HepG2 (cell line): ENCODE measurements around the gene PPP1R27. TPM values are rescaled to one million over a fixed set of nuclear protein-coding genes. Genes with fewer than 3 reads are reported as not detected.

Source experiments
- ATF2 ChIP-seq: sonication (generic); formaldehyde crosslinking; IDR thresholded peaks from 2 replicates; pipeline ENCODE4 v1.4.0; 2020; ENCODE audit warnings: missing genetic modification reagents
- ATF7 ChIP-seq, 2 experiments: fragments of 450-650 bp in 1 of 2; sonication (generic) in 1 of 2; formaldehyde crosslinking in 1 of 2; IDR thresholded peaks; 2 replicates each; pipeline versions ENCODE4 v1.4.0 to v1.6.1; 2016 to 2020; ENCODE audit warnings: antibody characterized with exemption in 1 of 2, mild to moderate bottlenecking in 1 of 2, missing genetic modification reagents in 1 of 2
- CSRNP2 ChIP-seq: sonication (generic); formaldehyde crosslinking; conservative IDR thresholded peaks from 2 replicates; pipeline ENCODE4 v1.8.0; 2022; ENCODE audit warnings: low read depth, missing genetic modification reagents
- DMTF1 ChIP-seq: sonication (generic); formaldehyde crosslinking; IDR thresholded peaks from 2 replicates; pipeline ENCODE4 v1.4.0; 2020; ENCODE audit warnings: mild to moderate bottlenecking, missing genetic modification reagents
- GLMP ChIP-seq: sonication (generic); formaldehyde crosslinking; IDR thresholded peaks from 2 replicates; pipeline ENCODE4 v1.9.0; 2021; ENCODE audit warnings: missing genetic modification reagents, mild to moderate bottlenecking, borderline replicate concordance
- HES4 ChIP-seq: sonication (generic); formaldehyde crosslinking; IDR thresholded peaks from 2 replicates; pipeline ENCODE4 v1.9.0; 2021; ENCODE audit warnings: mild to moderate bottlenecking, missing genetic modification reagents, borderline replicate concordance
- MED1 ChIP-seq: sonication (generic); formaldehyde crosslinking; IDR thresholded peaks from 2 replicates; pipeline ENCODE4 v1.4.0; 2020; ENCODE audit warnings: missing genetic modification reagents
- NONO ChIP-seq, 2 experiments: fragments of 450-650 bp in 1 of 2; sonication (generic) in 1 of 2; formaldehyde crosslinking in 1 of 2; IDR thresholded peaks in 1 of 2; conservative IDR thresholded peaks in 1 of 2; 2 replicates each; pipeline versions ENCODE4 v1.6.1 to v1.8.0; 2017 to 2022; ENCODE audit warnings: mild to moderate bottlenecking in 1 of 2, missing genetic modification reagents in 1 of 2, moderate library complexity in 1 of 2
- ZBTB33 ChIP-seq: sonication (generic); formaldehyde crosslinking; IDR thresholded peaks from 2 replicates; pipeline ENCODE4 v1.4.0; 2020; ENCODE audit warnings: missing genetic modification reagents
- ZFY ChIP-seq: sonication (generic); formaldehyde crosslinking; IDR thresholded peaks from 2 replicates; pipeline ENCODE4 v1.4.0; 2020; ENCODE audit warnings: missing genetic modification reagents
- ZNF512B ChIP-seq: sonication (generic); formaldehyde crosslinking; IDR thresholded peaks from 2 replicates; pipeline ENCODE4 v1.5.1; 2020; ENCODE audit warnings: missing genetic modification reagents, mild to moderate bottlenecking, borderline replicate concordance
- ZNF543 ChIP-seq: sonication (generic); formaldehyde crosslinking; IDR thresholded peaks from 2 replicates; pipeline ENCODE4 v1.4.0; 2020; ENCODE audit warnings: mild to moderate bottlenecking, missing genetic modification reagents
- ZNF639 ChIP-seq: conservative IDR thresholded peaks from 2 replicates; pipeline ENCODE4 v1.6.1; 2018; ENCODE audit warnings: missing genetic modification reagents
- polyA plus RNA-seq, 8 experiments: library from polyadenylated mRNA; depleted of rRNA in 3 of 8; stranded (reverse) in 7 of 8; unstranded in 1 of 8; fragments of >200 nt; fragmentation: Illumina TruSeq in 4 of 8; extraction: Trizol in 4 of 8; gene quantifications; 2 replicates each; pipeline versions ENCODE4 v1.2.1 to v1.2.3, GENCODE V29; 2011 to 2016; ENCODE audit warnings: low read depth in 4 of 8, missing spikeins in 1 of 8, mixed read lengths in 1 of 8; ENCODE audit not compliant: insufficient read depth in 1 of 8
- total RNA-seq, 5 experiments: library from RNA; depleted of rRNA; stranded (reverse); fragments of >200 nt; fragmentation: Illumina TruSeq; extraction: Trizol; gene quantifications; 2 replicates each; pipeline ENCODE4 v1.2.3, GENCODE V29; 2016; ENCODE audit warnings: low read depth in 1 of 5

The PPP1R27 gene
- total and polyA plus RNA-seq, 2 of the 13 experiments (the other 11 are each of a cell fraction or from before 2014, with no cell fraction given), result 0.17 to 1.00 TPM

GRCh38 chr17:81869221-81870130 is 34.6 kb upstream of the PPP1R27 start (continued):
- TF ChIP-seq DMTF1, result no peak
- TF ChIP-seq NONO (IDR thresholded peaks at IDR 0.05), result no peak
- peak; percentile 91 for TF ChIP-seq NONO (CRISPR knock-in tag; conservative IDR thresholded peaks at IDR 0.05)
- TF ChIP-seq CSRNP2, result peak; percentile 57; the same call in 1 of the 2 replicates
- no peak; the same call in 1 of the 2 replicates for TF ChIP-seq ZNF543 (CRISPR knock-in tag)
- TF ChIP-seq HES4 (CRISPR knock-in tag), result no peak
- TF ChIP-seq ATF7 (IDR thresholded peaks at IDR 0.05), result no peak
- TF ChIP-seq ATF7 (CRISPR knock-in tag; IDR thresholded peaks at IDR 0.05), result no peak
- TF ChIP-seq ATF2 (CRISPR knock-in tag), result no peak
- no peak for TF ChIP-seq ZNF512B (CRISPR knock-in tag)
- TF ChIP-seq GLMP, result no peak
- TF ChIP-seq ZBTB33 (CRISPR knock-in tag), result peak; percentile 99
- TF ChIP-seq ZNF639, result 0 out of 2 replicates have a peak, but pooled peaks have one; percentile 21
- peak; percentile 14 for TF ChIP-seq ZFY
- peak; percentile 55 for TF ChIP-seq MED1 (CRISPR knock-in tag)
